Heart left ventricle (tissue), 13 donors: ENCODE data around the gene TVP23C.
"Not testable (repeated sequence)": the region's sequence is repeated elsewhere in the genome, so short reads cannot be mapped to it uniquely, and the experiment has no call there.

ENCODE experiments used
- CTCF ChIP-seq, 12 donors: fragments of 200-600 bp; sonication (generic) in 4 of 12; IDR thresholded peaks; one replicate each; pipeline versions ENCODE4 v1.5.0 to v1.8.0; 2018 to 2022; ENCODE audit warnings: antibody characterized with exemption in 12 of 12, mild to moderate bottlenecking in 5 of 12
- POLR2A ChIP-seq, 2 donors: fragments of 450-650 bp; IDR thresholded peaks; one replicate each; pipeline ENCODE4 v1.6.1; 2017; ENCODE audit warnings: antibody characterized with exemption in 2 of 2, mild to moderate bottlenecking in 2 of 2, moderate library complexity in 2 of 2
- donor health status: ischemic (EF 13 %, LVEDD 7.1; RV severe dilation, severe dysfunction).
- donor health status: DM: no; HTN: yes; CAD: no.
- donor health status: DM: no; HTN: no; CAD: no.
- donor health status: ischemic (EF 25% LVEDD 6.9; RV normal size, moderate dysfunction).
- donor health status: ischemic (EF 25% LVEDD 5.7; RV mildly dilated, moderate dysfunction).
- donor health status: ischemic (EF 35%, LVEDD 5.7; RV mildly dilated, moderate dysfunction).
- donor health status: nonischemic (EF 11% LVEDD 7.7; RV severe dilation, severe dysfunction).
- donor health status: DM: yes; HTN: yes; CAD: no.
- donor health status: PGD.
- donor health status: ischemic (EF 29% LVEDD 5.4; RV normal size, mild dysfunction).
- donor health status: nonischemic (EF 23%, LVEDD 6.1; RV moderate dilation, normal function).

- not testable (repeated sequence) for TF ChIP-seq CTCF, POLR2A (IDR thresholded peaks at IDR 0.05)
Measured at GRCh38 chr17:15558403-15559105, 4.7 kb downstream of the TVP23C start.
